ENCODE results near the gene TSGA10.
A peak's percentile ranks its signal among the peaks of the same experiment; 100 is the strongest.
"Not testable (repeated sequence)": the region's sequence is repeated elsewhere in the genome, so short reads cannot be mapped to it uniquely, and the experiment has no call there.

TSGA10 gene

DNA sequence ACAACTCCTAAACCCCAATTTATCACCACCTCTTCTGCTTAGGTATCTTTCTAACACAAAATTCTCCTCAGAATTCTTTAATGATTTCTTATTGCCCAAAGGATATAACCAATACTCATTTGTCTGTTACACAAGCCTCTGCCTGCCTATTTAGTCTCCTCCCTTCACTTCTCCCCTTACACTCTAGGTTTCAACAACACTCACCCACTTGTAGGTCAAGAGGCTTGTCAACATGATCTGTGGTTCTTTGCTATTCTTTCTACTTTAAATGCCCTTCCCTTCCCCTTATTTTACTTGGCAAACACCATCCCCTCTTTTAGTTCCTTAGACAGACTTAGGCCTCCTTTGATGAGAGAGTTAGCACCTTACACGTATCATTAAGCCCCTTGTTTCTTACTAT lies 82.2 kb downstream of the TSGA10 start:
- no peak for DNase-seq (ENCODE audit: low read depth)

DNA sequence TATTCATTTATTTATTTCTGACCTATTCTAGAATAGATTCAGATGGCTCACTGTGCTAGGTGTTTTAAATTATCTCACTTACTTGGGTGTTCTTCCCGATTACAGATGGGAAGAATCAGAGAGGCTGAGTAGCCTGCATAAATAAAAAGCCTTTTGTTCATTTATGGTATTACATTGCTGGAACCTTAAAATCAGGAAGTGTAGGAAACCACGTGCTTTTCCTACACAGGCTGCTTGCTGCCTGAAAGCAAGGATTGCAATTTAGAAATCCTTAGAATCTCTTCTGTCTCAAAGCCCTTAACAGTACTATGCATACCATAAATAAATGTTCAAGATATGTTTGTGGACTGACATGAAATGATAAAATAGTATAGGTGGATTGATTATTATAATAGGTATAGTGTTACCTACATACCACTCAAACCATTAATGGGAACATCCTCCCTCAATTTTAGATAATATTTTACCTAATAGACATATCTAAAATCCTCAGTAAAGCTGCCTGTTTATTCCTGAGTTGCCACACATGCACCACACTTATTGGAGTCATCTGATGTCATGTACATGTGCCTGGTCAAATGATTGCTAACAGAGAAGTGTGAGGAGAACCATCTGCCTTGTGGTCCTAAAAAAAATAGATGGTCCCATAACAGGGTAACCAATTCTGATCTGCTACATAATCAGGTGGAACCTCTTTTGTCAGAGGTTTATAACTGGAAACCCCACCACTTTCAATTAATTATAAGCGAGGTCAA lies 86.7 kb downstream of the TSGA10 start:
- no peak for DNase-seq (ENCODE audit: low read depth)

DNA sequence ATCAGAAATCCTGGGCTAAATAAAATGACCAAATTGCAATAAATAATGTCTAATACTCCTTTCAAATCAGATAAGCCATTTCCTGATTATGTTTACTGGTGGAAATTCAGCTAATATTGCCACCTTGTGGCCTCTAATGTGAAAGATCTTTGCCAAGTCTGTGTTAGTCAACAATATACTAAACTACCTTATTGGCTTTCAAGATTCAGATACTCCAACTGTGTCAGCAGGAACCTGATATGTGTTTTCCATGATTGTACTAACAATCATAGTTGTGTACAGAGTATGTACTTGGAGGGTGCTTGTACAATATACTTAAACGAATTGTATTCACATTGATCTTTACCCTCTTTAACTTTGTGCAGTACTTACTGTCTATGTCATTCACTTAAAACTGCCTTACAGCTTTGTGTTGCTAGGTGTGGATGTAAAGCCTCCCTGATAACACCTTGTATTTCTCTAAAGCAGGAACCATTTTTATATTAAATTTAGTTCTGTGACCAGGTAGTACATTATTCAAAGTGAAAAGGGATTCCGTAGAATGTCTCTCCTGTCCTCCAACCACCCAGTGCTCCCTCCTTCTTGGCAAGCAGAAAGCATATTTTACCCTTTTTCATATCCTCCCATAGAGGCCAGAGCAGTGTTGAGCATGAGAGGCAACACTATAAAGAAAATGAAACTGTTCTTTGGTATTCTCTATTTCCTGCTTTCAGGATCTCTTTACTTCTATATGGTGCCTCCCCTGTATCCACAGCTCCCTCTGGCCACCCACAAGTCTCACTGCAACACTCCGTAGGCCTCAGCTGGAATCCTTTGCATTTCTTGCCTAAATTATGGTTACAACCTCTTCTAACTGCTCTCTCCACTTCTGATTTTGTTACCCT lies 88.4 kb downstream of the TSGA10 start:
- DNase-seq (ENCODE audit: low read depth) = peak; percentile 67

DNA sequence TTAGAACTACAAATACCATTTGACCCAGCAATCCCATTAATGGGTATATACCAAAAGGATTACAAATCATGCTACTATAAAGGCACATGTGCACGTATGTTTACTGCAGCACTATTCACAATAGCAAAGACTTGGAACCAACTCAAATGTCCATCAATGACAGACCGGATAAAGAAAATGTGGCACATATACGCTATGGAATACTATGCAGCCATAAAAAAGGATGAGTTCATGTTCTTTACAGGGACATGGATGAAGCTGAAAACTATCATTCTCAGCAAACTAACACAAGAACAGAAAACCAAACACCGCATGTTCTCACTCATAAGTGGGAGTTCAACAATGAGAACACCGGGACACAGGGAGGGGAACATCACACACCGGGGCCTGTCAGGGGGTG lies 105.6 kb downstream of the TSGA10 start:
- DNase-seq (ENCODE audit: low read depth) = not testable (repeated sequence)

DNA sequence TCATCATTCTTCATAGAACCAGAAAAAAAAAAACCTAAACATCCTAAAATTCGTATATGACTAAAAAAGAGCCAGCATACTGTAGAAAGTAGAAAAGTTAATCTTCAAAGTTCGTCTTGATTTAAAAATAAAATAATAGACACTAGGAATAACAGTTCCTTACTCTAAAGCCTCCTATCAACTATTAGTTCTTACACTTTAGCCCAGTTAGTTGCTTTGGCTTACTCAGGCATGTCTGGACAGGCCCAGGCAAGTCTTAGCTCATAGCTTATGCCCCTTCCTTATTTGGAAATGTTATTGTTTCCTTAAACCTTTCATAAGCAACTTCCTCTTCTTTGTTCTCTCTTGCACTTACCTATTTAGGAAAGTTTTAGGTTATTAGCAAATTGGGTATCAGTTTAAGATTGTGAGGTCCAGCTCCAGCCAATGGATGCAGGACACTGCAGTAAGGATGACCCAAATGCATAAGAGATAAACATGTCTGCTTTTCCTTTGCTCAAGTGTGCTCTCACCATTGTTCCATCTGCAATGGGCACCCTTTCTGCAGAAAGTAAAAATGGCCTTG lies 113.9 kb downstream of the TSGA10 start:
- DNase-seq (ENCODE audit: low read depth) = not testable (repeated sequence)

DNA sequence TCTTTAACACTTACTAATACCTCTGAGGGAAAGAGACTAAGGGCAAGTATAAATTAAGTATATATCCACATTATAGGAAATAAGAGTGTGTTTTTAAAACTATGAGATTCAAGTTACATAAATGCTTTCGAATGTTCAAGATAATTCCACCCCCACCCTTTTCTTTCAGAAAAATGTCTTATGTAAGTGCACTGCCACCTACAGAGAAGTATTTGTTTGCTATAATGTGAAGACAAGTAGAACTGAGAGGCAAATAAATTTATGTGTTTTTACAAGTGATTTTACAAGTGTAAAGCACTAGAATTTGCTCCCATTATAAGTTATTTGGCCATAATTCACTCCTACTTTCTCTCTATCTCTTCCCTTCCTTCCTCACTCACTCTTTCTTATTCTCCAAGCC lies 118.8 kb downstream of the TSGA10 start:
- DNase-seq (ENCODE audit: low read depth) = peak; percentile 4

DNA sequence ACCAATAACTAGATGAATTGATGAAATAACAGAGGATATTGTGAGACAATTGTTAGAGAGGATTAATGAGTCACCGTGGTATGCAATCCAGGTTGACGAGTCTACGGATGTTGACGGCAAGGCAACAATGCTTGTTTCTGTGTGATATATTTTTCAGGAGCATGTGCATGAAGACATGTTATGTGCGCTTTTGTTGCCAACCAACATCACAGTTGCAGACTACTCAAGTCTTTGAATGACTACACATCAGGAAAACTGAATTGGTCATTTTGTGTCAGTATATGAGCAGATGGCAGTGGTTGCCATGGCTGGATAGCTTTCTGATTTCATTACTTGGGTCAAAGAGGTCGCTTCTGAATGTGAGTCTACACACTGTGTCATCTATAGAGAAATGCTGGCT lies 122.0 kb downstream of the TSGA10 start:
- DNase-seq (ENCODE audit: low read depth) = peak; percentile 45

DNA sequence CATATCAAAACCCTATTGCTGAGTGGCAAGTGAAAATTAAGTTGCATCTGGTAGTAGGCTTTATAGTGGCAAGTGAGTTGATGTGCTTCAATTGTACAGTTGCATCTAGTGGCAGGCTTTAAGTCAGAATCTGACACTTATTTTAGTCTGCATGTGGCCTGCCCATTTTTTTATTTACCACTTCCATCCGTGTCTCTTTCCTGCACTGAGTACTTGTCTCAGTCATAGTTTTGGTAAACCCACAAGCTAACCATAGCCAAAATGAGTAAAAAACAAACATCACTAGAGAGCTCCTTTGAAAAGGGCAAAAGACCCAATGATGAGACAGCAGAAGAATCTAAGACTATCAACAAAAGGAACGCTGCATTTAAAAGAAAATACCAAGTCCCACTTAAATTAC lies 122.7 kb downstream of the TSGA10 start:
- DNase-seq (ENCODE audit: low read depth) = no peak

DNA sequence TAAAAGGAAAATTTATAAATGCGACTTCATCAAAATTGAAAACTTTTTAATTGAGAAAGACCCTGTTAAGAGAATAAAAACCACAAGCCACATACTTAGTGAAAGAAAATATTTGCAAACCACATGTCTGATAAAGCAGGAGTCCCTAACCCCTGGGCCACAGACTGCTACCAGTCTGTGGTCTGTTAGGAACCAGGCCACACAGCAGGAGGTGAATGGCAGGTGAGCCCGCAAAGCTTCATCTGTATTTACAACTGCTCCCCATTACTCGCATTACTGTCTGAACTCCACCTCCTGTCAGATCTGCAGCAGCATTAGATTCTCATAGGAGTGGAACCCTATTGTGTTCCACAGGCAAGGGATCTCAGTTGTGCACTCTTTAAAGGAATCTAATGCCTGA lies 123.3 kb downstream of the TSGA10 start:
- no peak for DNase-seq (ENCODE audit: low read depth)

DNA sequence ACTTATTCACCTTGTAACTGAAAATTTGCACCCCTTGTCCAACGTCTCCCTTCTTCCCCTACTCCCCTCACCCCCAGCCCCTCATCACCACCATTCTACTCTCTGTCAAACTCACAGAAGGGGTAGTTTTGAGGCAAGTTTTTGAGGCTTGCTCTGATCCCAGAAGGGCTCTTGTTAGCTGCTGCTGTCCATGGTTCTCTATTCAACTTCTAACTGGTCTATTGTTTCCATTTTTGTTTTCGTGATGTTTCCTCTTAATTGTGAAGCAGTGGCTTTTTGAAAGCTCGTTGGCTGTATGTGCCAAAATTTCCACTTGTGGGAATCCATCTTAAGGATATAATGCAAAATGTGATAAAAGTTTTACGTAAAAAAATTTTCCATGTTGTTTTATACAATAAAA lies 126.2 kb downstream of the TSGA10 start:
- no peak for DNase-seq (ENCODE audit: low read depth)

DNA sequence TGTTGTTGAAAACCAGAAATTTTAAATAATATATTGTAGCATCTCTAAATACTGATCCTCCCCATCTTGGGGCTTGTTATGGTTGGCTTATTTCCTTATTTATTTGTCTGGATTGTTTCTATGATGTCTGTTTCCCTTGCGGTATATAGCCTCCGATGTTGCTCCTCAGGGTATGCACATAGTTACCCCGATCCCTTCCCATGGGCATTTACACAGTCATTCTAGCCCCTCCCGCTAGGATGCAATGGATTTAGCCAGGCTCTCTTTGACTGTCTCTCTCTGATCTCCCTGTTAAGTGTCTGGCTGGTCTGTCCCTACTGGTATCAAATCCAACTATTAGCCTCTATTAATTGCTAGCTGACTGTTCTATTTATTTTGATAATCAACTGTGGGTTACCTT lies 126.9 kb downstream of the TSGA10 start:
- no peak for DNase-seq (ENCODE audit: low read depth)

DNA sequence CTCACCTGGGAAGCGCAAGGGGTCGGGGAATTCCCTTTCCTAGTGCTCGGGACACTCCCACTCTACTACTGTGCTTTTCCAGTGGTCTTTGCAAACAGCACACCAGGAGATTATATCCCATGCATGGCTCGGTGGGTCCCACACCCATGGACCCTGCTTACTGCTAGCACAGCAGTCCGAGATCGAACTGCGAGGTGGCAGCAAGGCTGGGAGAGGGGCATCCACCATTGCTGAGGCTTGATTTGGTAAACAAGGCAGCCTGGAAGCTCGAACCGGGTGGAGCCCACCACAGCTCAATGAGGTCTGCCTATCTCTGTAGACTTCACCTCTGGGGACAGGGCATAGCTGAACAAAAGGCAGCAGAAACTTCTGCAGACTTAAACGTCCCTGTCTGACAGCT lies 154.0 kb downstream of the TSGA10 start:
- no peak for DNase-seq (ENCODE audit: low read depth)

DNA sequence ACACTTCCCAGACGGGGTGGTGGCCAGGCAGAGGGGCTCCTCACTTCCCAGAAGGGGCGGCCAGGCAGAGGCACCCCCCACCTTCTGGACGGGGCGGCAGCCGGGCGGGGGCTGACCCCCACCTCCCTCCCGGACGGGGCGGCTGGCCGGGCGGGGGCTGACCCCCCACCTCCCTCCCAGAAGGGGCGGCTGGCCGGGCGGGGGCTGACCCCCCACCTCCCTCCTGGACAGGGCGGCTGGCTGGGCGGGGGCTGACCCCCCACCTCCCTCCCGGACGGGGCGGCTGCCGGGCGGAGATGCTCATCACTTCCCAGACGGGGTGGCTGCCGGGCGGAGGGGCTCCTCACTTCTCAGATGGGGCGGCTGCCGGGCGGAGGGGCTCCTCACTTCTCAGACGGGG lies 166.0 kb downstream of the TSGA10 start:
- DNase-seq (ENCODE audit: low read depth) = not testable (repeated sequence)

DNA sequence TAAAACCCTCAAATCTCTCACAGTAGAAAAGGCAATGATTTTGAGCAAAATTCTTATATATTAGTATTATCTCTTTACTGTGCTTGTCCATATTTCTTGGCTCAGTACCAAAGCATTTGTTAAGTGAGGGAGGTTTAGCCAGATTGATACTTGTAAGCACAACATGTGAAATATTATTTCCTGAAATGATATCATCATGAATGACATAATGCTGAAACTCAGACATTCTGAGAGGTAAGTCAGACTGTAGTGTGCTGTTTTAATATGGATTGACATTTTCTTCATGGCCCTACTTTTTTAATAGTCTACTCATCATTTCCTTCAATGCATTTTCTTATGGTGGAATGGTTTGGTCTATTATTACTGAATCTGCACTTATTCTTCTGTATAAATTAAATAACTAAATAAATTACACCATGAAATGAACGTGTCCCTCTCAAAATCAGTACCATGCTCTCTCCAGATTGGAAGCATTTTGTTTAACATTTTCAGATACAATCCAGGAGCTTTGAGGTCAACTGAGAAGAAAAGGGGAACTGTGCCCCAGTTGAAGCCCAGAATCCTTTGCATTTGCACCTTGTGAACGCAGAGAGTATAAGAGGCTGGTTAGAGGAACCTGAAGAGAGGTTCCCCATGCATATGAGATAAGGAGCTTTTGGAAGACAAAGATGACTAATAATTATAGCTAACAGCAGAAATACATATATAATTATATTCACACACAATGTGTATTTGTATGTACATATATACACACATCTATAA lies 168.7 kb downstream of the TSGA10 start:
- no peak for DNase-seq (ENCODE audit: low read depth)

DNA sequence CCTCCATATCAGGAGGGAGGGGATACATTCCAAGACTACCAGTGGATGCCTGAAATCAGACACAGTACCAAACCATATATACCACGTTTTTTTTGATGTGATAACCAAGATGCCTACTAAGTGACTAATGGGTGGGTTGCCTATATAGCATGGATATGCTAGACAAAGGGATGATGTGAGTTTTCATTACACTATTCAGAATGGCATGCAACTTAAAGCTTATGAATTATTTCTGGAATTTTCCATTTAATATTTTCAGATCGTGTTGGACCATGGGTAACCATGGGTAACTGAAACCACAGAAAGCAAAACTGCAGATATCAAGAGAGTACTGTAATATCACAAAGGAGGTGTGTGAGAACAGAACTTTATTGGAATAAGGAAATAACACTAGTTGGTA lies 179.1 kb downstream of the TSGA10 start:
- no peak for DNase-seq (ENCODE audit: low read depth)

DNA sequence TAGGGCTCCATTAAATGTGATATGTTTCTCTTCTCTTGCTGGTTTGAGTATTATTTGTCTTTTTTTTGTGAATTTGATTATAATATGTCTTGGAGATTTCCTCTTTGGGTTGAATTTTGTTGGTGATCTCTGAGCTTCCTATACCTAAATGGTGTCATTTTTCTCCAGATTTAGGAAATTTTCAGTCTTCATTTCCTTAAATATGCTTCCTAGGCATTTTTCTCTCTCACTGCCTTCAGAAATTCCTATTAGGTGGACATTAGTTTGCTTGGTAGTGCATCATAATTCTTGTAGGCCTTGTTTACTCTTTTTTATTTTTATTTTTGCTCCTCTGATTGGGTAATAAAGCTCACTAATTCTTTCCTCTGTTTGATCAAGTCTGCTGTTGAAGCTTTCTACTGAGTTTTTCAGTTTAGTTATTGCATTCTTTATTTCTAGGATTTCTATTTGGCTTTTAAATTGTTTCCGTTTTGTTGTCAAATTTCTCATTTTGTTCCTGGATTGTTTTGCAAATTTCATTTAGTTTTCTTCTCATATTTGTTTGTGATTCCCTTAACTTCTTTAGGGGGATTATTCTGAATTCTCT lies 182.1 kb downstream of the TSGA10 start:
- DNase-seq (ENCODE audit: low read depth) = no peak

DNA sequence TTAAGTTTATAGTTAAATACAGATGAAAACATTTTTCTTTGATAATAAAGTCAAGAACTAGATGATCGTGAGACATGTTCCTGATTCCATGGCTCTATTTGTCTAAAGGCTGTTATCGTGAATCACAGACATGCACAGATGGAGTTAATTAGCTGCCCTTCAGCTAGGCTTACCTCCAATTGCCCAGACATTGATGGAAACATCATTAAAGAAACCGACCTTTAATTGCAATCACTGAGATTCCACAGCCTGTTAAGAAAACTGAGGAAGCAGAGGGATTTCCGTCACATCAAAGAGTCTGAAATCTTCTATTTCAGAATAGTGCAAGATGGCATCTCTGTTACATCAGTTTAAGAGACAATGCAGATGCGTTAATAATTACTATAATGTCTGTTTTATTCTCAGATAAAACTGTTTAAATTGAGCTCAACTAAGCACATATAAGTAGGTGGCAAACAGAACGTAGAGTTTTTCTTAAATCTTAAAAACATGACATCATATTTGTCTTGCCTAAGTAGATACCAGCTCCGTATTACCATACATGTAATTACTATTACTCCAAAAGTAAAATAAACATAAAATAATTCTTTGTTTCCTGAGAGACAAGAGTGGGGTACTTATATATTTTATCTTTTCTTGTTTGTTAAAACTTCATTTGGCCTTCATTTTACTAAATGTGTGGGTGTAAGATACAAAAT lies 194.8 kb downstream of the TSGA10 start:
- DNase-seq (ENCODE audit: low read depth) = no peak

DNA sequence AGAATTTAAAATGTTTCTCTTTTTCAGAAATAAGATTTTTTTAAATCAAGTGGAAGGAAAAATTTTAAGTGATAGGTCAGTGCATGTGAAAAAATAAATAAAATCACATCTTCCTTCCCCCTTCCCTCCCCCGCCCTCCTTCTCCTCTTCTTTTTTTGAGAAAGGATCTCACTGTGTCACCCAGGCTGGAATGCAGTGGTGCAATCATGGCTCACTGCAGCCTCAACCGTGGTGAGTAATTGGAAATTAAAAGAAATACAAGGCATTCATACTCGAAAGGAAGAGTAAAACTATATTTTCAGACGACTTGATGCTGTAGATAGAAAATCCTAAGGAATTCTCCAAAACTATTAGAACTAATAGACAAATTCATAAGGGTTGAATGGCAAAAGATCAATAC lies 201.8 kb downstream of the TSGA10 start:
- no peak for DNase-seq (ENCODE audit: low read depth)

DNA sequence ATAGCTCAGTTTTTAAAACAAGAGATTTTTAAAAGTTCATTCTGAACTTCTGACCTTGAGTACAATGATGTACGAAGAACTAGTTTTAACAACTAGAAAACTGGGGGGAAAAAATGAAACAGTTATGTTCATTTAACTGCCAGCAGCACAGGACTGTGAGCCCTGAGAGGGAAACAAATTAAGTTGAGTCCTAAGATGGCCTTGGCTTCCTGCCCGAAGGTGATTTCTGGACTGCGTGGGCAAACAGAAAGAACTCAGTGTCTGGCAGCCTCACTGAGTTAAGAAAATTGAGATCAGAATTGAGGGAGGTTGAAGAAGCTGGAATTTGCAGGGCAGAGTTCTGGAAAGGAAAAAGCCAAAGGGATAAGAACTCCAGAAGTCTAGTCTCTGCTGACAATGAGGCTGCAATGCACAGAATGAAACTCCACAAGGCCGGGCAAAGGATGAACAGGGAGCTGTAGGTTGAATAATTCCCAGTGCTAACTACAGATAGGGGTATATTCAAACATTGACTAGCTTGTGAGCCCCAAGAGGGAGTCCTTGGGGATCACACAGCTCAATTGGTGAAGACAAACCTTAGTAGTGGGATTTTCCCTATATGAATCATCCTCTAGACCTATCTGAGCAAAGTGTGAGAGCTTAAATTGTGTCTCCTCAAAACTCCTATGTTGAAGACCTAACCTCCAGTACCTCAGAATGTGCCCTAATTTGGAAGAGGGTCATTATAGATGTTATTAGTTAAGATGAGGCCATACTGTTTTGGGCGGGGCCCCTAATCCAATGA lies 205.6 kb downstream of the TSGA10 start:
- no peak for DNase-seq (ENCODE audit: low read depth)

DNA sequence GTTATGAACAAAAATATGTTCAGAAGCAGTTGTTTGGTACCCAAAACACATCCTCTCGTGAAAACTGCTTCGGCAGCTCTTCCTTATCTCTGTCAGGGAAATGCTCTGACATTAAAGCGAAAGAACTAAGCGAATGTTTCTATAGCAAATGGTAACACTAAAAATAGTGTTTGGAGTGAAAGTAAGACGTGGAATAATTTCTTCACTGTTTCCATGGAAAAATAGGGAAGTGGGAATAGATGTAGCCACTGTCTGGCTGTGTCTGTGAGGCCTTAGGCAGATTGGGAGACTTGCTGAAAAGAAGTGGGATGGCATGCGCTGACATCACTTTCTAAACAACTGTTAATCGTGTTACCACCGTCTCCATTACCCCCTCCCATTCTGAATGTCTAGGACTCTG lies 207.2 kb downstream of the TSGA10 start:
- DNase-seq (ENCODE audit: low read depth) = no peak
